Kidney capillary endothelial cell (primary cell): ENCODE data around the gene SYT7.

ENCODE experiments used
- DNase-seq: peaks from one replicate; pipeline ENCODE4 v3.0.0-alpha.2; 2018; ENCODE audit warnings: low spot score

SYT7 gene

DNA sequence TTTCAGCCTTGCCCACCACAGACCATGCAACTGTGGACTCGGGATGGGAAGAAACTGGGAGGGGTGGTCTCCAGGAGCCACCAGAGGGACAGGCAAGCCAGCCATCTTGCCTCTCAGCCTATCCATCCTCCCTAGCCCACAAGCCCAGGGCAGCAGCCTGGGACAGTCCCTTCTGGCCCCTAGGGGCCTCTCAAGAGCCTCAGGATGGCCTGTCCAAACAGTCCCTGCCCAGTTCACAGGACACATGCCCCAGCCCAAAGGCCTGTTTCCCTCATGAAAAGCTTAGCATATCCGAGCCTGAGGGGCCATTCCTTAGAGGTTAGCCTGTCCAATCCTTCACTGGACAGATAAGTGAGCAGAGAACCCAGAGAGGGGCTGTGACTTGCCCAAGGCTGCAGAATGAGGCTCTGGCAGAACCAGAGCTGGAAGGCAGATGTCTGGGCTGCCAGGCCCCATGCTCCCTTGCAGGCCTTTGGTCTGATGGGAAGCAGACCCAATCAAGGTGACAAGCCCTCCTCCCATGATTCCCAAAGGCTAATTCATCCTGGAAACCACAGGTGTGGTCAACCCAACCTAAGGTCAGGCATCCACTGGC is 44.1 kb downstream of the SYT7 start:
- no peak for DNase-seq

DNA sequence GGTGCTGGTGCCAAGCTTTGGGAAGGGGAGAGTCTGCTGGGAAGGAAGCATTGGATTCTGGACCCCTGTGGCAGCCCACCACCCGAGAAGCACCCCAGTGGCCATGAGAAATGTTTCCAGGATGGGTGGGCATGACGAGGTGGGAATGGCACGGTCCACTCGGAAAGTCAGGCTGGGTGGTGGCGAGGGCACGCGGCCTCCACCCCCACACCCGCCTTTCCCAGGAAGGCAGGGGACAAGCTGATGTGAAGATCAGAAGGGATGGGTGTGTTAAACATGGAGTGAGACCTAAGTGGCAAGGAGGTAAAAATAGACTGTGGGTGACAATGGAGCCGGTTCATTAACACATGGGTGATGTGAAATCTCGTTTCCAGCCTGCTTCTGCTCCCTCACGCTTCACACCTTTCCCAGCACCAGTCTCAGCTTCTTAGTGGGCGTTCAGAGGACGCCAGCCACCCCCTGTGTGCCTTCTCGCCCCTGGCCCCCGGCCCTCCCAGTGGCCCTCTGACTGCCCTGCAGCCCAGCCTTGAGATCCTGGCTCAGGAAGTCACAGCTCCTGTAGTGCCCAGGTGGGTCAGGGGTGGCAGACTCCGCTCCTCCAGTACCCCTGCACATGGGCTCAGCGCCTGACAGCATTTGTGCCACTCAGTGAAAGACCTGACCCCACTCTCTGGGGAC is 44.7 kb downstream of the SYT7 start:
- DNase-seq = no peak

DNA sequence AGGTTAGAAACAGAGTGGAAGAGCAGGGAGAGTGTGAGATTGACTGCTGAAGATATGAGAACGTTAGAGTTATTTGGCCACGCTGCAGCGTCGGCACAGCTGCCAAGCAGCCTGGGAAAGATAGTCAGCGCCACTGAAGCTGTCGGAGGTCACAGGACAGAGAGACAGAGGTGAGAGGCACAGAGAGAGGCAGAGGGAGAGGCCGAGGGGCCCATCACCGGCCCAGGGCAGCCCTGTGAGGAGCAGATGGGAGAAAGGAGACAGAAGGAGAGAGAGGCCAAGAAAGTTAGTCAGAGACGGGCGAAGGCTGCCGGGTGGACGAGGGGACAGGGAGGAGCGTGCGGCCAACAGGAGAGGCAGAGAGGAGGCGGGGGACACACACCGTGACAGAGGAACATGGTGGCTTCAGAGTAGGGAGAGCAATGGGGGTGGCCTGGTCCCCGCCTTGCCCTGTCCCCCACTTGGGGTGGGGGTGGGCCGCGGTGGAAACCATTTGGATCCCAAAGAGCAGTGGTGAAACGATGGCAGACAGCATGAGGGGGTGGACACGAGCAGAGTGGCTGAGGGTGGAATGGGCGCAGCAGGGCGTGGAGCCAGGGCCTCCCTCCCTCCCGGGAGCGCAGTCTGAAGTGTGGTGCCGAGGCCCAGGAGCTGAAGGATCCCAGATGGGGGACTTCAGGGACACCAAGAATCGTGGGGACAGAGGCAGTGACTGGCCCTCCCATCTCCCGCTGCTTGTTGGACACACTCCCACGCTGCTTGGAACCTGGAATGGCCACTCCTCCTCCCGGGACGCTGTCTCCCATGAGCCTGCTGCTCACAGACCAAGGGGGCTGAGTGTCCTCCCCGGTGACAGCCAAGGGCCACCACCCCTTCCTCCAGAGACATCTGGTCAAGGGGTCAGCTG is 45.7 kb downstream of the SYT7 start:
- DNase-seq = no peak

DNA sequence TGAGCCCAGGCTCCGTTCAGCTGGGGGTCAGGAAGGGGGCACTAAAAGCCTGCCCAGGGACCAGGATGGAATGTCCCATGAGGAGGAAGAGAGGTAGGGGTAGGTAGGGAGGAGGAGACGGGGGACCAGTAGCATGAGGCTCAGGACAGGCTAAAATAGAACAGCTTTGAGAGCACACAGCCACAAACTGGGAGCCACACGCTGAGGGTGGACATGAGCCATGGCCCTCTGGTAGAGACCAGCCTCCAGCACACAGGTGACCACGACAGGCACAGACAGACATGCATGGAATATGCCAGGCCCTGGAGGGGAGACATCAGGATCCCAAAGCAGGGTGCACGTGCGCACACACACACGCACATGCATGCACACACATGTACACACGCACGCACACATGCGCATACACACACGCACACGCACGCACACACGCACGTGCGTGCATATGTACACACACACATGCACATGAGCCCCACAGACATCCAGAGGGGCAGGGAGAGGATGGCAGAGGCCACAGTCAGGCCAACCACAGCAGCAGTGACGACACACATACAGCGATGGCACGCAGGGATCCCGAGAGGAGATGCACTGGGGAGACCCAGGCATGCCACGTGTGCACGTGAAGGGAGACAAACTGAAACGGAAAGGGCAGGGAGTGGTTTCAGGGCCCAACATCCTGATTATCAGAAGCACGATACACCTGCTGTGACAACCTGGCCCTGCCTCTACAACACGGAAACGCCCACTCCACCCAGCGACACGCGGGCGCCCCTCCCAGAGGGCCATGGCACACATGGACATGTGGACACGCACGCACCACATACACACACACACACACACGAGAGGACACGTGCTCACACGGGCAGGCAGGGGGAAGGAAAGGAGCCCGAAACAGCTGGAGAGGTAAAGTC is 46.6 kb downstream of the SYT7 start:
- no peak for DNase-seq

DNA sequence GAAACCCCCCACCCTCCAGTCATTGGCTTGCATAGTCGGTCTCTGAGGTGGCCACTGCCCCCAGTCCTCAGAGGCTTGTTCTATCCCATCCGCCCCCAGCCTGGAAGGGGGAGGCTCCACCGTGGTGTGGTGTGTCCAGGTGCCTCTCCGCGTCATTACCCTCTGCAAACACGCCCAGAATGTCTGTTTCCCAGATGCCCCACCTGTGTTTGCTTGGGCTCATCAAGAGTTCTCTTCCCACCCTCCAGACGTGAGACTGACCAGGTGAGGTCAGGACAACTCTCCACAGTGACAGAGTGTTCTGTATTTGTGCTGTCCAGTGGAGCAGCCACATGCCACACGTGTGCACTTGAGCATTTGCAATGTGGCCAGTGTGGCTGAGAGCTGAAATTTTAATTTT is 47.5 kb downstream of the SYT7 start:
- DNase-seq = no peak

DNA sequence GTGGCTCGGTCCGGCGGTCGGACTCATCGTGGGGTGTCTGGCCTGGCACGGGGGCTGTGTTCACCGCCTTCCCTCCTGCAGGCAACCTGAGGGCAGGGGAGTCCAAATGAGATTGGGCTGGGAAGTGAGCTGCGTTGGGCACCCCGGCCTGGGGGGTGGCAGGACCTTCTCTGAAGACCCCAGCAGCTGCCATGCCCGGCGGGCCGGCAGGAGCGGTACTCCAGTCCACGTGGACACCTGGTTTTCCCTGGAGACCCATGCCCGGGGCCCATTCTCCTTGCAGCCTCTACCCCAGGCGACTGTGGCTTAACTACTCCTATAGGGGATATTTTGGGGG is 47.9 kb downstream of the SYT7 start:
- no peak for DNase-seq

DNA sequence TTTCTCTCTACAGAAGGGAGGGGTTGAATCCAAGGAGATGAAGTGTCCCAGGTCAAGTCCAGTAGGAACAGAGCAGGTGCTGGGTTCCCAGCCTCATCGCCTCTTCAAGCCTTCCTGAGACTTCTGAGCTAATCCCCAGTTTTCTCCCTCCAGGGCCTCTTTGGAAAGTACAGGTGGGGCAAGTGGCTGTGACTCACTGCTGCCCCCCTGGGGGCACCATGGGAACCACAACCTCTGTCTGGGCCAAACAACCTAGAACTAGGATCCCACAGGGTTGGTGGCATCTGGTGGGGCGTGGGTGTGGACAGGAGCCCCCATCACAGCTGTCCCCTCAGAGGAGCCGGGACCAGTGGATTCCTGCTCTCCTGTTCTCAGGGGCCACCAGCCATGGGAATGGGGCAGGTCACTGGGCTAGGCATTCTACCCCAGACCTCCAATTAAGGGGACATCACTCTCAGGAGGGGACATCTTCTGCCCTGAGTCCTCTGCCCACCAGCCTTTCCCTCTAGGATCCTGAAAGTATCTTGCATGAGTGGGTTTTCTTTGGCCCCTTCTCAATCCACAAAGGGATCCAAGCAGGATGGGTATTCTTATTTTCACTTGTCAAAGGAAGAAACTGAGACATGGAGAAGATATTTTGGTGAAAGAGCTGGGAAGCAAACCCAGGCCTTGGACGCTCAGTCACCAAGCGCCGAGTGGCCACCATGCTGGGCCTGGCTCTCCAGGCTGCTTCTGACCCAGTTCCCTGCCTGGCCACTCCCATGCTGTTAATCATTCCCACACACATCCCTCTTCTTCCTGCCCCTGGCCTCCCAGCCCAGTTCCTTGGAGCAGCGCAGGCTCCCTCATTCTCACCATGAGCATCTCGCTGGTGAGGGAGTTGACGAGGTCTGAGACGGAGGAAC is 48.5 kb downstream of the SYT7 start:
- DNase-seq = peak; percentile 26

DNA sequence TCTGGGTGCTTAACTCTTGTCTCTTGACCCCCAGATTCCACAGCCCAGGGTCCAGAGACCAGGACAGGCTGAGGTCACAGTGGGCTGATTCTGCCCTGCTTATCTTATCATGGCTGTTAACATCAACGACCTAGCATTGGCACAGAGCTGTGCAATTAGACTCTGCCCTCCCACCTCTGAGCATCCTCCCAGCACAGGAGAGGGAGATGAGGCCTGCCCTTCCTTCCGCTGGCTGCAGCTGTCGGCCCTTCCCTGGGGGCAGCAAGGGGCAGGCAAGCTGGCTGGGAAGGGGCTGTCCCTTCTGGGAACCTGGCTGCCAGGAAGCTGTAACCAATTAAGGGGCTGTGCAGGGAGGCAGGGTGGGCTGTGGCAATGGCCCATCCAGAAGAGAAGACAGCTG is 49.8 kb downstream of the SYT7 start:
- DNase-seq = no peak

DNA sequence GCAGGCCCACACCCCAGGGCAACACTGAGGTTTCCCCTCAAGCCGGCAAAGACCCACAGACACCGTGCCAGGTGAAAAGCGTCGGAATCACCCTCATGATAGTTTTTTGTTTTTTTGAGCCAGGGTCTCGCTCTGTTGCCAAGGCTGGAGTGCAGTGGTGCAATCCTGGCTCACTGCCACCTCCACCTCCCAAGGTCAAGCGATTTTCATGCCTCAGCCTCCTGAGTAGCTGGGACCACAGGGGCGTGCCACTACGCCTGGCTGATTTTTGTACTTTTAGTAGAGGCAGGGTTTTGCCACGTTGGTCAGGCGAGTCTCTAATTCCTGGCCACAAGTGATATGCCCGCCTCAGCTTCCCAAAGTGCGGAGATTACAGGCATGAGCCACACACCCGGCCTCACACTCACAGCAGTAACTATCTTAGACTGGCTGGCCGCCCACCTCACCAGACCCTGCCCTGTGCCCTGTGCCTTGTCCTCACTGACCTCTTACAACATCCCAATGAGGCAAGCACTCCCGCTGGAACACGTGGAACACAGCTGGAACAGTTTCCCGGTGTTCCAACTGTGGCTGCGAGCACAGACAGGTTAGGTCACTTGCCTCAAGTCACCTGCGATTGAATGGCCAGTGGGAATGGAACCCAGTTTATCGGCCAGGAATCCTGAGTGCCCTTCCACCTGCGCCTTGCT is 51.2 kb downstream of the SYT7 start:
- DNase-seq = no peak

DNA sequence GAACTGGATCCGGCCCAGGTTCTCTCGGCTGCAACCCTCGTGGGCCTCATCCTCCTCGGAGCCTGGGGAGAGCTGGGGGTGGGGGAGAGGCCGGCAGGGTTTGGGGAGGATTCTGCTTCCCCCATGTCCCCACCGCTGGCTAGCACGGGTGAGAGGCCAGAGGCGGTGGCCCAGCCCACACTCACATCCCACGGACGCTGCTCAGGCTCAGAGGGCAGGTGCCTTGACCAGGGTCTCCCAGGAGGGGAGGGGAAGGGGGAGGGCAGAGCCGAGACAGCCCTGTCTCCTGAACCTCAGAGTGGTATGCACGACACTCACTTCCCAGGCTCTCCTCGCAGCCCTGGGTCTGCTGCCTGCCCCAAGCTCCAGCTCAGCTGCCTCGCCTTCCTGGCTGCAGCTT is 52.8 kb downstream of the SYT7 start:
- DNase-seq = no peak

DNA sequence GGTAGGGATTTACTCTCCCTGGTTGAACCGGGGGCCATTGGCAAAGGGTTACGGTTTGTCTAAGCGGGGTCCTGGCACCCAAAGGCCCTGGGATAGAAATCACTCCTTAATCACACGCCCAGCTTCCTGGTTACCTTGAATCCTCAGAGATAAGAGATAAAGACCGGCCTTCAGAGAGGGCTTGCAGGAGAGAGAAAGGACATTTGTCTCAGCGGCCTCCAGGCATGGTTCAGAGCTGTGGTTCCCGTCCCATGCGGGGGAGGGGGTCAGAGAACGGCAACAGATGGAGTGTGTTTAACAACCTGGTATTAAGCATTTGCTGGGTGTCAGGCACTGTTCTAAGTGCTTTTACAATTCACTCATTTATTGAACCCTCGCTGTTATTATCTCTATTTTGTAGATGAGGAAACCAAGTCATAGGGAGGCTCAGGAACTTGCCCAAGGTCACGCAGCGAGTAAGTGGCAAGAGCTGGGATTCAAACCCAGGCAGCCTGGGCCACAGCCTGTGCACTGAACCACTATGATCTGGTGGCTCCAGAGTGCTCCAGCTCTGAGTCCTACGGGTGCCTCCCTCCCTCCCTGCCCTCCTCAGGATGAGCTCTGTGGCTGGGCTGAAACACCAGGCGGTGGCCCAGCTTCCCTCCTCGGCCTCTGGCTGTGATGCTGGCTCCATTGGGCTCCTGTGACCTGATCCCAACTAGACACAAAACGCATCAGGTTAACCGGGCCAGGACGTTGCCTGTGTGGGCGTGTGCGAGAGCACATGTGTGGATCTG is 53.7 kb downstream of the SYT7 start:
- DNase-seq = no peak

DNA sequence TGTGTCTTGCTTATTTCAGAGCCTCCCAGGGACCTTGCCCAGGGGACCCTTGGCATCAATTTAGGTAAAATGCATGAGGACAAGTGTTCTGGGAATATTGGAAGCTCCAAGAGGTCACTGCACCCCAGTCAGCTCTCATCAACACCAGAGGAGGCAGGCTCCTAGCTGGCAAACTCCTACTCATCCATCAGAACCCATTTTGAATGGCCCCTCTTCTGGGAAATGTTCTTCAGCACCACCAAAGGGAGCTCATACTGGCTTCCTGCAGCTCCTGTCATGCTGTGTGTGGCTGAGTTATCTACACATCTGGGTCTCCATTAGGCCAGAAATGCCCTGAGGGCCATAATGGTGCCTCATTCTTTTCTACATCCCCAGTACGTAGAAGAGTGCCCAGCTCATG is 54.6 kb downstream of the SYT7 start:
- DNase-seq = no peak

DNA sequence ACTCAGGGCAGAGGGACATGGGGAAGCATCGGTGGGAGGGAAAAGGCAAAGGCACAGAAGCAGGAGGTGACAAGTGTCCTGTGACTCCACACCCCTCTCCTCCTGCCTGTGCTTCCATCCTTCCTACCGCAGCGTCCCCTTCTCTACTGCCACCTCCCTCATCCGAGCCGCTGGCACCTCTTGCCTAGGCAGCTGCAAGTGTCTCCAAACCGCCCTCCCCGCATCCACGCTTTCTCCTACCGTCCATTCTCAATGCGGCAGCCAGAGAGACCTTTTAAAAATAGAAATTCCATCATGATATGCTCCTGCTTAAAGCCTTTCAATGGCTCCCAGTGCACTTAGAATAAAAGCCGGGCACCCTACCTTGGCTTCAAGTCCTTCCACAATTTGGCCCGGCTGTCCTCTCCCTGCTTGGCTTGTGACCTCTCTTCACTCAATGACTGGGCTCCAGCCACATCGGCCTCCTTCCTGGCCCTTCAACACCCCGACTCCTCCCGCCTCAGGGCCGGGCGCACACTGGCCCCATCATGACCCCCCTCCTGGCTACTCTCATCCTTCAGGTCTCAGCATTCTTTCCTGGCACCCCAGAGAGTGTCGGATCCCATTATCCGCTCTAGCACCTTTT is 55.8 kb downstream of the SYT7 start:
- no peak for DNase-seq

DNA sequence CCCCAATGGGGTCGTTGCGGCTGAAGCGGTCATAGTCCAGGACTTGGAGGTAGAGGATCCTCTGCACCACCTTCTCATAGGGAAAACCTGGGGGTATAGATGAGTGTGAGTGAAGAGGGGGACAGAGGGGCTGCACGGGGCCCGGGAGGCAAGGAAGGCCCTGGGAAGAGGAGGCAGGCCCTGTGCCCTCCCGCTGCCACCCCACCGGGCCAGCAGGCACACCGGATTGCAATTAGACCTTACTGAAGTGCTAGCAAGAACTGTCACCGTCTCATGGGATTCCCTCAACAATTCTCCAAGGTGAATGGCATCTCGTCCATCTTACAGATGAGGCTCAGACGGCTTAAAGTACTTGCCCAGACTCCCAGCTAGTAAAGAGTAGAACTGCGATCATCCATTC is 56.4 kb downstream of the SYT7 start:
- no peak for DNase-seq

DNA sequence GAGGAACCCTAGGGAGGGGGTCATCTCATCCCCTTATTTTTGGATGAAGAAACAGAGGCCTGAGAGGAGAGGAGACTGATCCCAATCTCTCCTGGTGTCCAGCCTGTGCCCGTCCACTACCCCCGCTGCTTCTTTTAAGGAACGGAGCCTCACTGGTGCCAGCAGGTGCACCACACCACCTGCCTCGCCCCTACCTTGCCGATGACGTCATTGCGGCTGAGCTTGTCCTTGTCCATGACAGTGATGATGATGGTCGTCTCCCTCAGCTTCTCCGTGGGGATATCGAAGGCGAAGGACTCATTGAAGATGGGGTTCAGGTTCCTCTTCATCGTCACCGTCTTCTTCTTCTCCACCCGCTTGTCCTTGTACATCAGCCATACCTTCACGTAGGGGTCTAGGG is 58.0 kb downstream of the SYT7 start:
- DNase-seq = no peak

DNA sequence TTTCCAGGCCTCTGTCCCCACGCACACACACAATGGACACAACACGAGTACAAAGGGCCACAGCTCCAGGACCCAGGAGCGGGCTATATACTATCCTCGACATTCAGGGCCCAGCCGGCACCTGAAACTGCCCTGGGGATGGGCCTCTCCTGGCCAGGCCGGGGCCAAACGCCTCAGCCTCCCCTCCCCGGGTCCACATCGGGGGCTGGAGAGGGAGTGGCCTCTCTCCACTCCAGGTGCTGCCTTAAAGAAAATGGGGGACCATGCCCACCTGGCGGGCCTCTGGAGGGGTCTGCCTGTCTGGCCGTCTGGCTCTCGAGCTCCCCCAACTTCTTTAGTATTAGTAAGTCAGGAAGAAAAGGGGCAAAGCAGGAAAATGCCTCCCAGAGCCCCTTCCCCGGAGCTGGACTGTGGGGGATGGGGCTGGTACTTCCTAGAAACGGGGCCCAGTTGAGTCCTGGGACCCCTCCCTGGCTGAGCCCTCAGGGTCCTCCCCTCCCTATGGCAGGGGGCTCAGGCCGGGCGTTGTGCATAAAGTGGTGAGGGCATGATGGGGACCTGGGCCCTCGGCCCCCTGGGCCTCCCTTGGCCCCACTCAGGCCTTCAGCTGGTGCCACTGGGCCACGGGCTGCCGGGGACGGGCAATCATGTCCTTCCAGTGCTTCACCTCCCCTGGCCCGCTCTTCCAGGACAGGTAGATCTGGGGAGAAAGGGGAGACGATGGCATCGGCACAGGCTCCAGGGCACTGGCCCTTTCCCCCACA is 62.7 kb downstream of the SYT7 start:
- no peak for DNase-seq

DNA sequence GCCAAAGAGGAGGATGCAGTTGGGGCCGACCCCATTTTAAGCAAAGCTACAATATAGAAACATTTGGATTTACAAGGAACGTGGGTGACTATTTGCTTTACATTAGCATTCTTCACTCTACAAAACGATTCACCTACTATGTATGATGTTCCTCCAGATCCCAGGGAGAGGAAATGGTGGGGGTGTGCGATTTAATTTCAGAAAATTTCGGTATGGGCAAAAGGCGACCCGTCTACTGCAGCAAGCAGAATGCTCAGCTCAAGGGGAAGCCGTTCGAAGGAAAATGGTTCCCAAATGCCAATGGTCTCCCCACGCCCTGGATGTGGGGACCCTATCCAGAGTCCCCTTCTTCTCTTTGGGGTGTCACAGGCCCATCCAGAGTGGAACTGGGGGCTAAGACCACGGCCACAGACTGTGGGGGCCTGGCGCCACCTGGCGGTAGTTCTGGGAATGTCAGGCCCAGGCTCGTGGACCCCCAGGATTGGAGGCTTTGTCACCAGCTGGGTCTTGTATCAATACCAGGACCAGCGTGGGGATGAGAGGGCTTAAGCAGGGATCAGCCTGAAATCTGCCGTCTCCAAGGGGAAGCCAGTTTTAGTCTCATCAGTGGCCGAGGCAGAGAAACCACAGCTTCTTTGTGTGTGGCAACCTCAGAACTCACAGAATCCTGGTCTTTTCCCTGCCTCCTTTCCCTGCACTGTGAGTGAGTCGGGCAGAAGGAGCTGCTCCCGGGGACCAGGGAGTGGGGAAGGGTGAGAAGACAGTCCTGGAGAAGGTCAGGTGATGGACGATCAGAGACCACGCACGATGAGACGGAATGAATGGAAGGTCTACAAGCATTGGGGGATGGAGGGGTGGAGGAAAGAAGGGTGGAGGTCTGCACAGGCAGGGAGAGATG is 64.0 kb downstream of the SYT7 start:
- DNase-seq = peak; percentile 27

DNA sequence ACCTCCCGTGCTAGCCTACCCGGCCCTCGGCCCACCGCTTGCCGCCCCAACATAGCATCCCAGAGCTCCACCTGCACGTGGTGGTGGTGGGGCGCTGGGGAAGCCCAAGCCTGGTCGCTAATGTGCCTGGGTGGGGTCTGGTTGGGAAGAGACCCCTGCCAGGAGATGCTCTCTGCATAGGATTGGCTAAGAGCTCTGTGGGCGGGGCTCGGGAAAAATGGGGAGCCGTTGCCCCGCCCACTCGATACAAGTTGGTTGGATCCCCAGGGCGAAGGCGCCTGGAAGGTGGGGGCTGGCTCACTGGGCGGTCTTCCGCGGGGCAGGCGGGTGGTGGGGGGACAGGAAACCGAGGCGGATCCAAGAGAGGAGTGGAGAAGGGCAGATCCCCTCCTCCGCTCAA is 64.7 kb downstream of the SYT7 start:
- no peak for DNase-seq
